GM12872 (cell line): Measurements from ENCODE around the gene GMDS.

Experiments
- CTCF ChIP-seq: IDR thresholded peaks from 3 replicates; pipeline ENCODE4 v1.5.1; 2011; ENCODE audit warnings: low read depth, mild to moderate bottlenecking, low read length, moderate library complexity; ENCODE audit not compliant: insufficient read depth

Gene GMDS

GRCh38 chr6:1592852-1593251 is 652.6 kb downstream of the GMDS start:
- no peak for TF ChIP-seq CTCF

- no peak for TF ChIP-seq CTCF
Measured at GRCh38 chr6:1591926-1592325, 653.5 kb downstream of the GMDS start.

GRCh38 chr6:1591243-1591642 is 654.2 kb downstream of the GMDS start:
- no peak for TF ChIP-seq CTCF

- no peak for TF ChIP-seq CTCF
Measured at GRCh38 chr6:1590580-1590979, 654.8 kb downstream of the GMDS start.

GRCh38 chr6:1589208-1589607 is 656.2 kb downstream of the GMDS start:
- no peak for TF ChIP-seq CTCF

GRCh38 chr6:1587977-1588376 is 657.4 kb downstream of the GMDS start:
- TF ChIP-seq CTCF = no peak

- no peak for TF ChIP-seq CTCF
Measured at GRCh38 chr6:1587546-1587945, 657.9 kb downstream of the GMDS start.
